ENCODE data around the gene BANK1.

DNA sequence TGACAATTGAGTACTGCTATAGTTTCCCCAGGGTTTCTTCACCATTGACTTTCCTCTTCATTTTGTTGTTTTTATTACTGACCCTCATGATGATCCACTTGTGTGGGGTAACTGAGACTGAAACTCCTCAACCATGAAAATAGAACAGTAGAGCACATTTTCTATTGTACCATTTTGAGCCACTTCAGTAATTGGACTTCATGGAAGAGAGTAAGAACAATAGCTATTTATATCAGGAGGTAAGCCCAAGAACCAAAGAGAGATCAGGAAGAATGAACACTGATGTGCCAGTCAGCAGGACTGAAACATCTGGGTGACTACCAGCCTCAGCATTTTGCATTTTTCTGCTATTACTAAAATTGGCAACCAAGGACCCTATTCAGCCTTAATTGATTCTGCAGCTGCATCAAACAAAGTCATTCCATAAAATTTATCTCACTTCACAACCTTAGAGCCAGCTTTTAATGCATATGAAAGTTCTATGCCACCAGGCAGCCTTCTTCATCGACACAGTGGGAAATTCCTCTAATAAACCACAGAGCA is 151.4 kb downstream of the BANK1 start:
- no peak for TF ChIP-seq POLR2A (IDR thresholded peaks at IDR 0.05; ENCODE audit: control extremely low read depth in 1 of 2, low read depth in 2 of 2, low read length in 2 of 2)
- TF ChIP-seq, protein P1, sequence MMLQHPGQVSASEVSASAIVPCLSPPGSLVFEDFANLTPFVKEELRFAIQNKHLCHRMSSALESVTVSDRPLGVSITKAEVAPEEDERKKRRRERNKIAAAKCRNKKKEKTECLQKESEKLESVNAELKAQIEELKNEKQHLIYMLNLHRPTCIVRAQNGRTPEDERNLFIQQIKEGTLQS (IDR thresholded peaks at IDR 0.05; ENCODE audit: insufficient read depth, low read depth, low read length) = no peak
- TF ChIP-seq RAD21 (IDR thresholded peaks at IDR 0.05 in 1 of 2, conservative IDR thresholded peaks at IDR 0.05 in 1 of 2; ENCODE audit: low read depth in 2 of 2, low read length in 2 of 2) = no peak
- TF ChIP-seq MAFK (IDR thresholded peaks at IDR 0.05; ENCODE audit: low read depth, low read length) = no peak
- TF ChIP-seq CREB1 (IDR thresholded peaks at IDR 0.05) = no peak
- TF ChIP-seq JUND (IDR thresholded peaks at IDR 0.05; ENCODE audit: low read length) = no peak
- TF ChIP-seq TCF12 (IDR thresholded peaks at IDR 0.05; ENCODE audit: low read depth, low read length) = no peak
- no peak for TF ChIP-seq CEBPB (IDR thresholded peaks at IDR 0.05; ENCODE audit: low read depth, low read length)
